IMR-90 (cell line): Measurements from ENCODE around the gene LAPTM5. TPM values are rescaled to one million over a fixed set of nuclear protein-coding genes. Genes with fewer than 3 reads are reported as not detected.

Experiments
- ATAC-seq: fragments of 200-7000 bp; cut with Tn5 transposase; 2 replicates; pipeline ENCODE4 v1.9.1; 2020; ENCODE audit warnings: low read depth, mild to moderate bottlenecking, moderate library complexity
- BruUV-seq: library from RNA; stranded (reverse); fragments of 400-500 nt; replicated peaks from 2 replicates; lab custom pipeline; 2021; lab: Mats Ljungman, UMichigan
- CTCF ChIA-PET: fragments of 300-600 bp; formaldehyde crosslinking; extraction: SDS; loops from one replicate; lab custom pipeline; 2021; ENCODE audit warnings: antibody characterized with exemption; lab: Yijun Ruan, JAX
- POLR2A ChIA-PET: fragments of 300-600 bp; sonication (Branson Sonifier 250); formaldehyde crosslinking; loops from one replicate; lab custom pipeline; 2022; ENCODE audit warnings: antibody characterized with exemption; ENCODE audit not compliant: unreplicated experiment; lab: Charles Lee
- DNase-seq: peaks from one replicate; pipeline ENCODE4 v3.0.0; 2013
- H2AFZ ChIP-seq: replicated peaks from 2 replicates; pipeline ENCODE3; 2013; ENCODE audit warnings: low read length, mild to moderate bottlenecking; ENCODE audit not compliant: poor library complexity
- H2AK5ac ChIP-seq: 2 replicates; pipeline ENCODE4 v1.6.1; 2013; ENCODE audit warnings: low read depth, low read length, inconsistent platforms
- H2AK9ac ChIP-seq: replicated peaks from 2 replicates; pipeline ENCODE3; 2013; ENCODE audit warnings: mild to moderate bottlenecking, low read depth, low read length, moderate library complexity; ENCODE audit not compliant: poor library complexity
- H2BK120ac ChIP-seq: 2 replicates; pipeline ENCODE4 v1.6.1; 2013; ENCODE audit warnings: low read depth, low read length, inconsistent platforms
- H2BK15ac ChIP-seq: 3 replicates; pipeline ENCODE4 v1.6.1; 2013; ENCODE audit warnings: low read depth, low read length, inconsistent platforms
- H2BK20ac ChIP-seq: 2 replicates; pipeline ENCODE4 v1.6.1; 2013; ENCODE audit warnings: low read depth, mild to moderate bottlenecking, inconsistent platforms, low read length, moderate library complexity
- H2BK5ac ChIP-seq: 2 replicates; pipeline ENCODE4 v1.6.1; 2013; ENCODE audit warnings: mild to moderate bottlenecking, low read depth, low read length, inconsistent platforms; ENCODE audit not compliant: poor library complexity, severe bottlenecking
- H3K14ac ChIP-seq: replicated peaks from 2 replicates; pipeline ENCODE4 v1.6.1; 2013; ENCODE audit warnings: low read depth, low read length, inconsistent platforms
- H3K18ac ChIP-seq: 2 replicates; pipeline ENCODE4 v1.6.1; 2013; ENCODE audit warnings: low read depth, low read length, control low read depth
- H3K23ac ChIP-seq: 2 replicates; pipeline ENCODE4 v1.6.1; 2013; ENCODE audit warnings: low read depth, low read length, inconsistent platforms
- H3K27ac ChIP-seq: 2 replicates; pipeline ENCODE4 v1.5.1; 2013; ENCODE audit warnings: mild to moderate bottlenecking, control low read depth, low read length; ENCODE audit not compliant: insufficient read depth
- H3K27me3 ChIP-seq: 2 replicates; pipeline ENCODE4 v1.6.1; 2013; ENCODE audit warnings: low read length; ENCODE audit not compliant: control insufficient read depth, insufficient read depth
- H3K36me3 ChIP-seq: 2 replicates; pipeline ENCODE4 v1.6.1; 2013; ENCODE audit warnings: low read length, mixed read lengths; ENCODE audit not compliant: control insufficient read depth, insufficient read depth
- H3K4ac ChIP-seq: 2 replicates; pipeline ENCODE4 v1.6.1; 2013; ENCODE audit warnings: low read depth, low read length, inconsistent platforms
- H3K4me1 ChIP-seq: 2 replicates; pipeline ENCODE4 v1.6.1; 2013; ENCODE audit warnings: low read length, mixed read lengths; ENCODE audit not compliant: control insufficient read depth, insufficient read depth
- H3K4me2 ChIP-seq: 2 replicates; pipeline ENCODE4 v1.6.1; 2013; ENCODE audit warnings: low read depth, mild to moderate bottlenecking, control low read depth, low read length, moderate library complexity
- H3K4me3 ChIP-seq: 2 replicates; pipeline ENCODE4 v1.5.1; 2013; ENCODE audit warnings: low read depth, mild to moderate bottlenecking, control low read depth, low read length, moderate library complexity; ENCODE audit not compliant: insufficient read depth
- H3K56ac ChIP-seq: 2 replicates; pipeline ENCODE4 v1.6.1; 2013; ENCODE audit warnings: low read length, inconsistent platforms; ENCODE audit not compliant: insufficient read depth; ENCODE audit errors: extremely low read depth
- H3K79me1 ChIP-seq, 2 experiments: 2 replicates each; pipeline ENCODE4 v1.6.1; 2013; ENCODE audit warnings: low read length in 2 of 2, inconsistent platforms in 1 of 2, low read depth in 1 of 2
- H3K9ac ChIP-seq: 2 replicates; pipeline ENCODE4 v1.6.1; 2013; ENCODE audit warnings: low read depth, low read length, control low read depth
- H3K9me1 ChIP-seq: 2 replicates; pipeline ENCODE4 v1.6.1; 2013; ENCODE audit warnings: low read length, inconsistent platforms; ENCODE audit not compliant: insufficient read depth
- H3K9me3 ChIP-seq: 2 replicates; pipeline ENCODE4 v1.6.1; 2013; ENCODE audit warnings: low read length; ENCODE audit not compliant: control insufficient read depth, insufficient read depth
- H4K20me1 ChIP-seq: 2 replicates; pipeline ENCODE4 v1.6.1; 2013; ENCODE audit warnings: low read length, inconsistent platforms; ENCODE audit not compliant: insufficient read depth
- H4K5ac ChIP-seq: 2 replicates; pipeline ENCODE4 v1.6.1; 2013; ENCODE audit warnings: mild to moderate bottlenecking, low read depth, low read length, control low read depth
- H4K8ac ChIP-seq, 2 experiments: 2 replicates each; pipeline ENCODE4 v1.6.1; 2013; ENCODE audit warnings: low read depth in 2 of 2, low read length in 2 of 2, control low read depth in 1 of 2, inconsistent platforms in 1 of 2
- H4K91ac ChIP-seq: 2 replicates; pipeline ENCODE4 v1.6.1; 2013; ENCODE audit warnings: low read depth, low read length, inconsistent platforms; ENCODE audit not compliant: insufficient read depth
- BHLHE40 ChIP-seq: fragments of 150-350 bp; IDR thresholded peaks from 2 replicates; pipeline ENCODE4 v1.6.1; 2016; ENCODE audit warnings: mild to moderate bottlenecking, low read depth, low read length
- CEBPB ChIP-seq: IDR thresholded peaks from 2 replicates; pipeline ENCODE4 v1.6.1; 2012; ENCODE audit warnings: low read depth, low read length, improper control_type of control experiment
- CHD1 ChIP-seq: IDR thresholded peaks from 2 replicates; pipeline ENCODE4 v1.6.1; 2012; ENCODE audit warnings: low read depth, low read length, improper control_type of control experiment
- CTCF ChIP-seq: conservative IDR thresholded peaks from 2 replicates; pipeline ENCODE4 v1.5.1; 2012; ENCODE audit warnings: mild to moderate bottlenecking, low read depth, low read length, improper control_type of control experiment
- ELK1 ChIP-seq: fragments of 150-350 bp; IDR thresholded peaks from 2 replicates; pipeline ENCODE4 v1.6.1; 2016; ENCODE audit warnings: low read depth, mild to moderate bottlenecking, low read length, moderate library complexity, borderline replicate concordance
- FOS ChIP-seq: fragments of 150-350 bp; IDR thresholded peaks from 2 replicates; pipeline ENCODE4 v1.6.1; 2016; ENCODE audit warnings: low read depth, low read length
- MAFK ChIP-seq: IDR thresholded peaks from 2 replicates; pipeline ENCODE4 v1.6.1; 2012; ENCODE audit warnings: low read depth, low read length, improper control_type of control experiment
- MAZ ChIP-seq: IDR thresholded peaks from 2 replicates; pipeline ENCODE4 v1.6.1; 2012; ENCODE audit warnings: low read depth, mild to moderate bottlenecking, low read length, improper control_type of control experiment, moderate library complexity, borderline replicate concordance
- MXI1 ChIP-seq: IDR thresholded peaks from 2 replicates; pipeline ENCODE4 v1.6.1; 2012; ENCODE audit warnings: low read depth, mild to moderate bottlenecking, low read length, moderate library complexity, borderline replicate concordance
- NFE2L2 ChIP-seq: fragments of 150-350 bp; IDR thresholded peaks from 2 replicates; pipeline ENCODE4 v1.6.1; 2016; ENCODE audit warnings: low read depth, mild to moderate bottlenecking, low read length
- POLR2A ChIP-seq: IDR thresholded peaks from 2 replicates; pipeline ENCODE4 v1.6.1; 2012; ENCODE audit warnings: mild to moderate bottlenecking, low read depth, low read length
- RAD21 ChIP-seq: IDR thresholded peaks from 2 replicates; pipeline ENCODE4 v1.6.1; 2012; ENCODE audit warnings: low read length, improper control_type of control experiment
- RCOR1 ChIP-seq: IDR thresholded peaks from 2 replicates; pipeline ENCODE4 v1.6.1; 2012; ENCODE audit warnings: mild to moderate bottlenecking, low read length, improper control_type of control experiment; ENCODE audit not compliant: insufficient replicate concordance
- RFX5 ChIP-seq: IDR thresholded peaks from 2 replicates; pipeline ENCODE4 v1.8.0; 2012; ENCODE audit warnings: low read depth, mild to moderate bottlenecking, low read length, moderate library complexity
- SMC3 ChIP-seq: fragments of 150-350 bp; IDR thresholded peaks from 2 replicates; pipeline ENCODE4 v1.6.1; 2016; ENCODE audit warnings: low read depth, mild to moderate bottlenecking, antibody characterized with exemption, low read length, moderate library complexity
- WGBS, 2 experiments: methylation state at CpG; one replicate each; pipeline versions ENCODE4 v1.1.5 to v1.1.7; 2013; ENCODE audit warnings: missing lambda C conversion rate in 2 of 2; ENCODE audit not compliant: insufficient read length in 1 of 2; ENCODE audit errors: extremely low coverage in 2 of 2; 5-methylcytosine and 5-hydroxymethylcytosine counted together
- dilution Hi-C: fragments of 300-500 bp; cut with HindIII; formaldehyde crosslinking; loops from one replicate; pipeline ENCODE4 v1.14.3; 2018; ENCODE audit warnings: low sequenced_read_pairs; ENCODE audit not compliant: unreplicated experiment
- in situ Hi-C: fragments of 300-500 bp; cut with MboI; formaldehyde crosslinking; loops from 3 replicates; pipeline ENCODE4 v1.14.3; 2019; ENCODE audit warnings: low sequenced_read_pairs, inconsistent platforms, mixed read lengths
- intact Hi-C: fragments of 100-400 bp; cut with micrococcal nuclease; formaldehyde crosslinking; loops from 2 replicates; pipeline ENCODE4 v1.10.0; 2022
- polyA plus RNA-seq, 3 experiments: library from polyadenylated mRNA; depleted of rRNA; stranded (reverse); fragments of >200 nt; gene quantifications; 2 replicates each; pipeline ENCODE4 v1.2.3, GENCODE V29; 2012; ENCODE audit warnings: low replicate concordance in 1 of 3
- total RNA-seq: library from RNA; depleted of rRNA; stranded (reverse); fragments of >200 nt; gene quantifications from 2 replicates; pipeline ENCODE4 v1.2.3, GENCODE V29; 2012
- TF ChIP-seq, protein P1 (sequence below): fragments of 150-350 bp; IDR thresholded peaks from 2 replicates; pipeline ENCODE4 v1.6.1; 2017; ENCODE audit warnings: mild to moderate bottlenecking, antibody characterized with exemption, low read length, low read depth

The LAPTM5 gene
- total and polyA plus RNA-seq, 2 of the 4 experiments (the other 2 are of a cell fraction) = 0.09 TPM; not detected in 1

DNA sequence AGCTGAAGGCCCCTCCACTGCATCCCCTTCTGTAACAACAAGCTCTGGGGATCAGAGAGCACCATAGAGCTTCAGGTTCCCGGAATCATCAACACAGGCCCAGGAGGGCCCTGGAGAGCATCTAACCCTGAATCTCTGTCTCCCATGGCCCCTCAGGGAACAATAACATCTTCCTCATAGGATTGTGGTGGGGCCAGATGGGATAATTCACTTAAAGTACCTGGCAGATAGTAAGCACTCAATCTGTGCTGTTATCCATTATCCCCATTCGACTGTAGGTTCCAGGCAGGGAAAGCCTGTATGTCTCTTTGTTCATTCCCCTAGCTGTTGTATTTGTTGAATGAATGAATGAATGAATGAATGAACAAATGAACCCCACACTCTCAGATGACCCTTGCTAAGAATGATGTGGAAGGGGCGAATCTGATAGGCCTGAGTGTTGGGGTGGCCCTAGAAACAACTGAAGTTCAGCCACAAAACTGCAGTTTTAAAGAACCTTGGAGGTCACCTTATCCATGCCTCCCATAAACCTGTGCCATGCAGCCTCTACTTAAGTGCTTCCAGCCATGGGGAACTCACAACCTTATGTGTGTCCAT lies 14.5 kb downstream of the LAPTM5 start:
- H3K4me1 ChIP-seq = no peaks in the 10 kb centered on the region
- no peak overlapping the region for H4K91ac ChIP-seq
- no peak overlapping the region for H2AFZ ChIP-seq
- H2BK120ac ChIP-seq = no peak overlapping the region
- no peaks in the 10 kb centered on the region for H3K79me1 ChIP-seq
- BruUV-seq = no TSS peak
- H2AK9ac ChIP-seq = no peak overlapping the region
- H3K56ac ChIP-seq = no peak overlapping the region
- no CpG with 5 or more reads among the region's 3 CpGs for WGBS, 2 experiments
- ChIA-PET POLR2A (no interaction called here), CTCF (interaction anchor here (1.6 kb wide), 1 partner anchor 37 kb away, joined by 5 read pairs; no protein-coding TSS in a partner anchor)
- DNase-seq = no peak
- no peak overlapping the region for H3K4me3 ChIP-seq
- dilution Hi-C loops = no loop called here
- intact Hi-C loops = no loop called here
- TF ChIP-seq NFE2L2 (no peak), POLR2A (no peak), SMC3 (no peak), FOS (no peak), CHD1 (no peak), RAD21 (no peak), RFX5 (no peak), RCOR1 (no peak), BHLHE40 (no peak), CEBPB (no peak), CTCF (no peak), MAFK (no peak), MXI1 (no peak), MAZ (no peak), ELK1 (no peak)
- TF ChIP-seq, protein P1, sequence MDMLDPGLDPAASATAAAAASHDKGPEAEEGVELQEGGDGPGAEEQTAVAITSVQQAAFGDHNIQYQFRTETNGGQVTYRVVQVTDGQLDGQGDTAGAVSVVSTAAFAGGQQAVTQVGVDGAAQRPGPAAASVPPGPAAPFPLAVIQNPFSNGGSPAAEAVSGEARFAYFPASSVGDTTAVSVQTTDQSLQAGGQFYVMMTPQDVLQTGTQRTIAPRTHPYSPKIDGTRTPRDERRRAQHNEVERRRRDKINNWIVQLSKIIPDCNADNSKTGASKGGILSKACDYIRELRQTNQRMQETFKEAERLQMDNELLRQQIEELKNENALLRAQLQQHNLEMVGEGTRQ = no peak
- no peak overlapping the region for H3K4ac ChIP-seq
- H2BK5ac ChIP-seq = no peak overlapping the region
- H3K9me3 ChIP-seq = peaks cover 3% of the 10 kb centered on the region
- ATAC-seq = no peak
- no peak overlapping the region for H3K4me2 ChIP-seq
- H3K14ac ChIP-seq = no peak overlapping the region
- no peak overlapping the region for H3K9ac ChIP-seq
- H3K23ac ChIP-seq = no peak overlapping the region
- H3K27ac ChIP-seq = no peak overlapping the region
- no peaks in the 10 kb centered on the region for H3K36me3 ChIP-seq
- no peaks in the 10 kb centered on the region for H4K20me1 ChIP-seq
- H2BK20ac ChIP-seq = no peak overlapping the region
- H2AK5ac ChIP-seq = no peak overlapping the region
- H3K27me3 ChIP-seq = peaks cover 25% of the 10 kb centered on the region
- no peak overlapping the region for H4K8ac ChIP-seq
- H3K9me1 ChIP-seq = peaks cover under 1% of the 10 kb centered on the region; the same call in 1 of the 2 replicates
- in situ Hi-C loops = no loop called here
- no peak overlapping the region for H4K5ac ChIP-seq
- H3K18ac ChIP-seq = no peak overlapping the region
- no peak overlapping the region for H2BK15ac ChIP-seq
